GM13976 (cell line): ENCODE data around the gene CCNYL1.

ENCODE experiments used
- DNase-seq: peaks from one replicate; pipeline ENCODE4 v3.0.0; 2012; ENCODE audit warnings: low spot score
- CTCF ChIP-seq: IDR thresholded peaks from 2 replicates; pipeline ENCODE4 v1.5.1; 2012; ENCODE audit warnings: borderline replicate concordance, mild to moderate bottlenecking; ENCODE audit not compliant: insufficient read depth; ENCODE audit errors: extremely low read depth, missing control alignments, control extremely low read depth
- in situ Hi-C: fragments of 300-500 bp; cut with MboI; formaldehyde crosslinking; loops from one replicate; pipeline ENCODE4 v1.12.0; 2022; ENCODE audit warnings: low sequenced_read_pairs, mixed read lengths, inconsistent platforms; ENCODE audit not compliant: unreplicated experiment

Gene CCNYL1

GRCh38 chr2:207710814-207711740, at the start of gene CCNYL1:
Gene CCNYL1, plus strand, starts transcription at chr2:207711640. Its CDS starts 257 bp downstream, at chr2:207711897.
- TF ChIP-seq CTCF = no peak
- peak; percentile 100 for DNase-seq
- in situ Hi-C loops = no loop called here

GRCh38 chr2:207662203-207662602, 49.2 kb upstream of the CCNYL1 start:
- no peak for TF ChIP-seq CTCF
- in situ Hi-C loops = no loop called here
- peak; percentile 47 for DNase-seq

- DNase-seq = no peak
- in situ Hi-C loops = no loop called here
- TF ChIP-seq CTCF = no peak
Observed at GRCh38 chr2:207663870-207664545, 47.4 kb upstream of the CCNYL1 start.

- TF ChIP-seq CTCF = no peak
- DNase-seq = no peak
- in situ Hi-C loops = no loop called here
Observed at GRCh38 chr2:207670887-207671286, 40.6 kb upstream of the CCNYL1 start.

GRCh38 chr2:207673431-207673830, 38.0 kb upstream of the CCNYL1 start:
- no peak for TF ChIP-seq CTCF
- in situ Hi-C loops = no loop called here
- DNase-seq = no peak

- in situ Hi-C loops = no loop called here
- TF ChIP-seq CTCF = no peak
- no peak for DNase-seq
Observed at GRCh38 chr2:207674266-207674774, 37.1 kb upstream of the CCNYL1 start.
